Activated CD8-positive, alpha-beta memory T cell treated with anti-CD3 and anti-CD28 coated beads, Interleukin-2, amount 50 U/mL, for 4 hours (primary cell): ENCODE measurements around the gene TTC8.
"Not testable (repeated sequence)": the region's sequence is repeated elsewhere in the genome, so short reads cannot be mapped to it uniquely, and the experiment has no call there.

Source experiments
- DNase-seq: peaks from one replicate; pipeline ENCODE4 v3.0.0-alpha.2; 2020

Gene TTC8

DNA sequence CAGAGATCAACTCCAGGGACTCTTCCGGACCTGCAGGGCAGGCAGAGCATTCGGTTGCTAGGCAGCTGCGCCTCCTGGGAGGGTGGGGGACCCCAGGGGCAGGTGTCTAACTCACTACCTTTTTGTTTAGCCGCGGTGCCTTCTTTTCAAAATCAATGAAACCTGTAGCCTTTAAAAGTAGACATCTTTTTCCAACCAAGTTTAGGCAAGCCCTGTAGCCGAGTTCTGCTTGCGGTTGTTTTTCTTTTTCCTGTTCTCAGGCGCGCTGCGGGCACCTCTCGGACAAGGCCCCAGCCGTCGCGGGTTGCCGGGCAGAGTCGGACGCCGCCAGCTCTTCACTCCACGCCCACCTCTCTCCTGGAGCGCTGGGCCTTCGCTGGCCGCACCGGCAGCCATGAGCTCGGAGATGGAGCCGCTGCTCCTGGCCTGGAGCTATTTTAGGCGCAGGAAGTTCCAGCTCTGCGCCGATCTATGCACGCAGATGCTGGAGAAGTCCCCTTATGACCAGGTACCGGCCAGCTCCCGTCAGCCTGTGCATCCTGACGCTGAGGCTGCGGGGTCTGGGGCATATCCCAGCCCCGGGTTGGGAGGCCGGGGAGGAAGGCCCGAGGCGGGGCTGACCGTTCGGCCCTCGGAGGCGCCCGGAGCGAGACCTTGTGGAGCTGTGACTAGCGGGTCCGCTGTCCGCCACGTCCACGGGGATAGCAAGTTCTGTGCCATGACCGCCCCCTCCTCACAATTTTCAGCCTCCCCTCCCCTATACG lies at the start of gene TTC8:
TSS of gene TTC8 (plus strand) at position 338 of the 764 bp plus-strand sequence. CDS start at position 395, 57 bp downstream.
- peak; percentile 83 for DNase-seq

DNA sequence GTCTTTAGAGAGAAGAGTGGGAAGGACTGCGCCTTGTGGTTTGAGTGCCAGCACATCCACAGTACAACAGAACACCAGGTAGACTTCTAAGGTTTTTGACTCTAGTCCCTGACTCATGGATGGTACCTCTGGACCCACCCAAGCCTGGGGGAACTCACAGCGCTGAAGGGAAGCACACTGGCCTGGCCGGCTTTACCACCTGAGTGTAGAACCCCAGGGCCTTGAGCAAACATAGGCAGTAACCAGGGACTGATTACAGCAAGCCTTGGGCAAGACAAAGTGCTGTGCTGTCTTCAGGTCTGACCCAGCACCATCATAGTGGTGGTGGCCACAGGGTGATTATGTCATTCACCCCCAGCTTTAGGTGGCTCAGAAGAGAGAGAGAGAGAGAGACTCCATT lies 48.9 kb upstream of the TTC8 start:
- no peak for DNase-seq

DNA sequence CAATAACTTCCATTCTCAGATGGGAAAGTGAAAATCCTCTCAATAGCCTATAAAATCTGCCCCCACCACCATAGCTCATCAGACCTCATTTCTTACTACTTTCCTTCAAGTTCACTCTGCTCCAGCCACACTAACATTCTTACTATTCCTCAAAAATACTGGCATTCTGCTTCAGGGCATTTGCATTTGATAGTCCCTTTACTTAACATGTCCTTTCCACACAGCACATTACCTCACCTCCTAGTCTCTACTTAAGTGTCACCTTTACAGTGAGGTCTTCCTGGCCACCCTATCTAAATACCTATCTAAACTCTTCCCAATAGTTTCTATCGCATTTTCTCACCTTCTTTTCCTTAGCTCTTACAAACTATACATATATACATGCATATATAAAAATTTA lies 38.5 kb upstream of the TTC8 start:
- no peak for DNase-seq

DNA sequence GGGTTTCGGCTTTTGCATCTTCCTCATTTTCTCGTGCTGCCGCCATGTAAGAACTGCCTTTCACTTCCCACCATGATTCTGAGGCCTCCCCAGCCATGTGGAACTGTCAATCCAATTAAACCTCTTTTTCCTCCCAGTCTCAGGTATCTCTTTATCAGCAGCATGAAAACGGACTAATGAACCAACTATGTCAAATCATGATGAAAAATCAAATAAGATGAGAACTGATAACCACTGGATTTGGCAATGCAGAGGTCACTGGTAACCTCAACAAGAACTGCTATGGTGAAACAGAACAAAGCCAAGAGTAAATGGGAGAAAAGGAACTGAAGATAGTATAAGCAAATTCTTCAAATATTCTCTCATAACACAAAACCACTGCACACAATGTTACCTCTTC lies 37.7 kb upstream of the TTC8 start:
- DNase-seq, result no peak

DNA sequence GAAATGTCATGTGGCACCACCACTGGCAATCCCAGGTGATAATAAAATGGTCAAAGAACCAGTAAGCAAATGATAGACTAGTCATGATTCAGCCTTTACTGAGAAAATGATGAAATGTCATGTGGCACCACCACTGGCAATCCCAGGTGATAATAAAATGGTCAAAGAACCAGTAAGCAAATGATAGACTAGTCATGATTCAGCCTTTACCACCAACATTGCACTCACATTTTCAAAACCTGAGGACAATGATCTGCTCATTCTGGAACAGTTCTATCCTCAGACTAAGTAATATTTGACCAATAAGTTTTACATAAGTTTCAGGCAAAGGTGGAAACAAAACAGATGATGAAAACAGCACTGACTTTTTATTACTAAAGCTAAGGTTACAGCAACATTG lies 34.9 kb upstream of the TTC8 start:
- not testable (repeated sequence) for DNase-seq

DNA sequence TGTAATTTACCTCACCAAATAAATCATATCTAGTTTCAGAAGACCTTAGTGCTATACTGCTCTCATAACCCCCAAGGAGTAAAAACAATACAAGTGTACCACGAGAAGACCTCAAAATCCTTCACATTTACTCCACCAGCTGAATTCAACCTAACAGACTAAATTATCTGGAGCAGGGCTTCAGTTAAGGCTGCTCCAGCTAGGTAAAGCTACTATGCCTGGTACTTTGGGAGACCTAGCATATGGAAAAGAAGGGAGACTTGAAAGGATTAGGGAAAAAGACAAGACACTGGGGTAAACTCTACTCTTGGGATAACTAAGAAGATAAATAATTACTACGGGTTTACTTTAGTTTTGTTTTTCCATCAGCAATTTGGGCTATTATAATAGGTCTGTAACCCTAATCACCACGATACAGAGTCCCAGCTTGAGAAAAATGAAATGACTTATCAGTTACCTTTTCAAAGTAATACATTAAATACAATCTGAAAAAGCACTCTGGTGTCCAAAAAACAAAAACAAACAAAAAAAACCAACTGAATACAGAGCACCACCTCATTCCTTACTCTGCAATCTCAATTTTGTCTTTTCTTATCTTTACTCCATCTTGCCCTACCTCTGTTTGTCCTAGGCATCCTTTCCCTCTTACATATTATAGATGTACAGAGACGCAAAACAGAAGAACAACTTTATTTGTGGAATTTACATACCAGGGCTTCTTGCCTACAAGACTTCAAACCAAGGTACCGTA lies 33.8 kb upstream of the TTC8 start:
- DNase-seq, result no peak

DNA sequence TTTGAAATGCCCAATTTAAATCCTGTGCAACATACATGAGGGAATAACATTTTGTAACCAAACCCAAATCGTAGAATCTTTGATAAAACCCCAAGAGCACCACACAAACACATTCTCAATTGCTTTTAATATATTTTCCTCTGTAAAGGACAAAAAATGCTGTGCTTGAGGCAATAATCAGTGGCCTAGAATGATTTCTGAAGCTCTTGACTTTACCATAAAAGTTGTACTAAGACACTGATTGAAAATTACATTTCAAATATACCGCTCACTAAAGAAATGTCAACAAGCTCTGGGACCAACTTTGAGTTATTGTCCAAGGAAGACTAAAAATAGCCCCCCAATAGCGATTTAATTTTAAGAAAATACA lies 33.2 kb upstream of the TTC8 start:
- DNase-seq, result no peak

DNA sequence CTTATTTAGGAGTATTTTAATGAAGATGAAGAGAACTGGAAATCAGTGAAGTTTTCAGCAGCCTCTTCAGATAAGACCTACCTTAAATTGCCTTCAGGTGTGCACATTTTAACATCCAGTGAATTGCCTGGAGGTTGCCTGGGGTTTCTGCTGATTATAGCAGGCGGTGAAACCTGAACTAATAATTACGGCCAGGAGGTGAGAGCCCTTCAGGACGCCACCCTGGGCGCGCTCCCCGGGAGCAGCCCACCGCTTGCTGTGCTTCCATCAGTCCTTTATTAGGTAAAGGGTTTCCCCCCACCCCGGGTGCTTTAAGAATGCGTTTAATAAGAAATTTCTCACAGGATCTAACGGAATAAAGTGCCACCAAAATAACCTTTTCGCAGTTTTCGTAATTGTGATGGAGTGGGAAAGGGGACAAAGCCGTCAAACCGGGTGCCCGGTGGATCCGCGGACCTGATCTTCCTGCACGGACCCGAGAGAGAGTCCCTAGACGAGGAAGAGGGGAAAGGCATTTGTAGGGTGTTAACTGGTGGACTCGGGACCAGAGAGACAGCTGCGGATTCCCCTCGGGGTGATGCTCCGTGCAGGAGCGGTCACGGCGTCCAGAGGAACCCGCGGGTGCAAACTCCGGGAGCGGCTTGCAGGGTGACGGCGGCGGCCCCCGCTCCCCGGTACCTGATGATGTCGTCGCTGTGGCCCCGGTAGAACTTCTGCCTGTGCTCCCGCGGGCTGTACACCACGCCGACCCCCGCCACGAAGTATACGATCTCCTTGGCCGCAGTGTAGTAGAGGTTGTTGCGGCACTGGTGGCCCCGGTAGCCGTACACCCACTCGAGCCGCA lies 32.6 kb upstream of the TTC8 start:
- no peak for DNase-seq

DNA sequence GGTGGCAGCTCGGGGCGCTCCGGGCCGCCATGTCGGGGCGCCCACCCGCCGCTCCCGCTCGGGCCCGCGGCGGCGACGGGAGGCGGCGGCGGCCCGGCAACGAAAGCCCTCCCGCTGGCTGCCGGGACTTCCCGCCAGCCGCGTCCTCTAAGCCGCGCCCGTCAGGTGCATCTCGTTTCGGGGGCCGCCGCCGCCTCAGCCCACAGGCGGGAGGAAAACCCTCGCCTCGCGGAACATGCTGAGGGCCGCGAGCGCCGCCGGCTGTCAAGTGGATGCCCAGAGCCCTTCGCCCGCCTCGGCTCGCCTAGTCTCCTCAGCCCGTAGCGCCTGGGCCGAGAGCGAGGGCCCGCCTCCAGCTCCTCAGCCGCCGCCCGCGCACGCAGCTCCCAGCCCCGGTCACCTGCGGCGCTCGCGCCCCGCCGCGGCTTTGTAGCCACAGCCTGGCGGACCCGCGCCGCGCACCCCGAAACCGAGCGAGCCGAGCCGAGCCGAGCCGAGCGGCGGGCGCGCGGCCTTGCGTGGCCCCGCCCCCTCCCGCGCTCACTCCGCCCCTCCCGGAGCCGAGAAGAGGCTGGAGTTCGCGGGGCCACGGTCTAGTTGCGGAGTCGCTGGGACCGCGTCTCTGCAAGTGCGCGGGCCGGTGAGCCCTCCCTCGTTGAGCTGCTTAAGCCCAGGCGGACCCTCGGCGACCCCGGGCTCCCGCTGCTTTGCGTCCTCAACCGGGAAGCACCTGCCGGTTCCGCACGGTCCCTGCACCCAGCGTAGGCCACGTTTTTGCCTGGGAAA lies 31.8 kb upstream of the TTC8 start, which contains the start of gene EML5:
TSS of gene EML5 (minus strand) at position 481 of the 786 bp plus-strand sequence. CDS start at position 31, 450 bp downstream.
- DNase-seq, result peak; percentile 82

DNA sequence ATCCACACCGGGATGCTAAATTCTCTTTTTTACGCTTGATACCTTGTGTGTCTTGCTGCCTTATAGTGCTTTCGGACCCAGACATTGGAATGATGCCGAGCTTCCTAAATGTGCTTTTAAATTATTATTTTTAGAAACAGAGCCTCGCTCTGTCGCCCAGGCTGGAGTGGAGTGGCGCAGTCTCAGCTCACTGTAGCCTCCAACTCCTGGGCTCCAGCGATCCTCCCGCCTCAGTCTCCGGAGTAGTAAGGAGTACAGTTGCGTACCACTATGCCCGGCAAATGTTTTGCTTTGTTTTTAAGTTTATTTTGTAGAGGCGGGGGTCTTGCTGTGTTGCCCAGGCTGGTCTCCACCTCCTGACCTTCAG lies 31.2 kb upstream of the TTC8 start:
- DNase-seq, result no peak

DNA sequence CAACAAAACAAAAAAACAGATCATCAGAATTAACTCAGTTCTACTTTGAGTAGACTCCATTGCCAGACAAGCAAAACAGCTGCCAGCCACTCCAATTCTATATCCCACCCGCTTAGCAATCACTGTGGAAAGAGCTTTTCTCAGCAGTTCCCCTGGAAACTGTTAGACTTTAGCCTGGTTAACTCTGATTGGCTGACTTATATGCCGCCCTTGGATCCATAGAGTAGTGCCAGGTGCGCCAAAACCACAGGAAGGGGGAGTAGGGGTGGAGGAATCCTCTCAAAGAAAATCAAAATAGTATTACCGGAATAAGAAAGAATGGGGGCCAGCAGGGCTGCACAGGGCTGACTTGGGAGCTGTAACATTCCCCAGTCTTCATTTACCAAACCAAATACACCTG lies 26.3 kb upstream of the TTC8 start:
- DNase-seq, result no peak

DNA sequence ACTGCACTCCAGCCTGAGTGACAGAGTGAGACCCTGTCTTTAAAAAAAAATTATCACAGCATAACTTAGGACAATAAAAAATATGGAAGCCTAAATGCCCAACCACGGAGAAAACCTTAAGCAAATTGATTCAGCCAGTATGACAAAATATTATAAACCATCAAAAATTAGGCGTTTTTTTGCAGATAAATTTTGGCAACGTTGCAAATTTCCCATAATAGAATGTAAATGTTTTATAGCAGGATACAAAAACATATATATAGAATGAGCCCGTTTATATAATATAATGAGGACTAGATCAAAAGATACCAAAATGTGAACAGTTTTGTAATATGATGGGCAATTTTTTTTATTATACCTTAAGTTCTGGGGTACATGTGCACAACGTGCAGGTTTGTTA lies 24.9 kb upstream of the TTC8 start:
- no peak for DNase-seq

DNA sequence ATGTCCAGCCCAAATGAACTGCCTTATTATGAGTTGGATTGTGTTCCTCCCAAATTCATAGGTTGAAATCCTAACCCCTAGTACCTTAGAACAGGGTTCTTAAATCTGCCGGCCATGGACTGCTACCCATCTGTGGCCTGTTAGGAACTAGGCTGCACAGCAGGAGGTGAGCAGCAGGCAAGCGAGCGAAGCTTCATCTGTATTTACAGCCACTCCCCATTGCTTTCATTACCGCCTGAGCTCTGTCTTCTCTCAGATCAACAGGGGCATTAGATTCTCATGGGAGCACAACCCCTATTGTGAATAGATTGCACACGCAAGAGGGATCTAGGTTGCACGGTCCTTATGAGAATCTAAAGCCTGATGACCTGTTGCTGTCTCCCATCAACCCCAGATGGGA lies 21.9 kb upstream of the TTC8 start:
- DNase-seq, result no peak

DNA sequence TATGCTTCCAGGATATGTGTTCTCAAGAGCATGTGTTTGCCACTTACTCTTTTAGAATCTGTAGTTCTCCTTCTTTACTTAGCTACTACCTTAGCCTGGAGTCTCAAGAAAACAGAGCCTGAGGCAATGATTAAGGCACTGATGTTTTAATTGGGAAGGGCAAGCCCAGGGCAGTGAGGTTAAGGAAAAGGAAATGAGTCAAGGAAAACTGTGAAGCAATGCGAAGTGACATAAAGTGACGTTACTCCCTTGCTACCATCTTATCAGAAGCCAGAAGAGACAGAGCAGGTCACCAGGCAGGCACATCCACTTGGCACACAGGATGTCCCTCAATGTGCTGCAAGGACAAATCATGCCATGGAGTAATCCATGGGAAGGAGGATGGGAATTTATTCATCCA lies 20.4 kb upstream of the TTC8 start:
- DNase-seq, result no peak

DNA sequence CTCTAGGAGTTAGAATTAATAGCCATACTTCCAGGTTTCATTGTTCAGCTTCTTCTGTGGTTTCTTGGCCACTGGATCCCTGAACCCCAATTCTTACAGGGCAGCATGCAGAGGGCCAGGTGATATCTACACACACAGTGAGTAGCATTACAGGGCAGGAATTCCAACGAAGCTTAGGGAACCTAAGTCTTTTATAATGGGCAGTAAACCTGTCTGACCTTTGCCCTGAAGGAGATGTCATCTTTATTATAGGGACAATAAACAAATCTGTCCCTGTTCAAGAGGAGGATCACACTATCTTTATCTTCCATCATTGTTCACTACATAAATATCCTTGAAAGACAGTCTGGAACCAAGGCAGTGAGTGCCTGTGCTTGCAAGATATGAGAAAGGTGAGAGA lies 20.0 kb upstream of the TTC8 start:
- no peak for DNase-seq

DNA sequence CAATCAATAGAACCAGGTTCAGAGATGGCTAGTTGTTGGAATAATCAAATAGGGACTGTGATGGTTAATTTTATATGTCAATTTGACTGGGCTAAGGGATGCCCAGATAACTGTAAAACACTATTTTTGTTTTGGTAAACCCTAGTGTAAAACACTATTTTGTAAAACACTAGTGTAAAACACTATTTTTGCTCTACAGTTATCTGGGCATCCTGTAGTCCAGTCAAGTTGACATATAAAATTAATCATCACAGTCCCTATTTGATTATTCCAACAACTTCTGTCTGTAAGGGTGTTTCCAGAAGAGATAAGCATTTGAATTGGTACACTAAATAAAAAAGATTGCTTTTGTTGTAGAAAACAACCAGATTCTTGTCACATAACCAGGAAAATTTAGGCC lies 16.1 kb upstream of the TTC8 start:
- DNase-seq, result no peak

DNA sequence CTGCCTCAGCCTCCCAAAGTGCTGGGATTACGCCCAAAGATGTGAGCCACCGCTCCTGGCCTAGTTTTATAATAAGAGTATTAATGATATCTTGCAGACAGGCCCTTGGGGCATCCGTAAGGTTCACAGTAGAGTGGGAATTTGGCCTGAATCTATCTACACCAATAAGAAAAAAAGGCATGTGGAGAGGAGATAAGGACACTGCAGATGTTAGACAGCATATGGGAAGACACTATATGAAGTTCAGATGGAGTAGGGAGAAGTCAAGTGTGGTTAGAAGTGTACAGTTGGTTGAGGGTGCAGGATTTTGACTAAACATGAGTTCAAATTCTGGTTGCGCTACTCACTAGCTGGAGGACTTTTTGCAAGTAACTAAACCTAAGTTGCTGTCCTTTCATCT lies 8.5 kb upstream of the TTC8 start:
- no peak for DNase-seq

DNA sequence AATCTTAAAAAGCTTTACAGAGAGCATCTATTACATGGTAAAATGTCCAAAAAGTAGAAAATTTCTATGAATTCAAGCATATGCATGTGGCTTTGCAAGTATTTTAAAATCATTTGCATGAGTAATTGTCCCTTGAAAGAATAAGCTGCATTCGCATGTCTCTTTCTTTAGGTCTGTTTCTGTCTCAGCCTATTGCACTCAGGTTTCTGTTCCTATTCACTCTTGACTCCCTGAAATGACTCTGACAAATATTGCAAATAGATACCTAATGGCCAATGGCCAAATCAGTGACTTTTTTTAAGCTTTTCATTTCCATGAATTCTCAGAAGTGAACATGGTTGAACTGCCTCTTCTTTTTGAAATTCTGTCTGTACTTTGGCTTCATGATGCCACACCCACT lies 6.4 kb upstream of the TTC8 start:
- no peak for DNase-seq

DNA sequence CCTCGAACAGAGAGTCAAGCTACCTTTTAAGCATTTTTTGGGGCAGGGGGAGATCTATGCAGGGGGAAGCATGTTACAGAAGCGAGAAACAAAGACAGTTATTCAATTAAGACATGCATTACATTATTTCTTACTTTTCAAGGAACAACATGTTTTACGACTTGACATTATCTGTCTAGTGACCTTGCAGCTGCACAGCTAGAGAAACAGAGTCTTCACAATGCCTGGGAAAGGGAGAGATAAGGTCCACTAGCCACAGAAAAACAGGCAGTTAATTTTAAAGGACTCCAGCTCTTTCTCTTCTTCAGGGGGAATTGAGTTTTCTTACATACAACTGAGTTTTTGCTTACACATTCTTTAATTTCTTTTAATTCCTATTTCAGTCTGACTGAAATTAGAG lies 4.8 kb upstream of the TTC8 start:
- not testable (repeated sequence) for DNase-seq

DNA sequence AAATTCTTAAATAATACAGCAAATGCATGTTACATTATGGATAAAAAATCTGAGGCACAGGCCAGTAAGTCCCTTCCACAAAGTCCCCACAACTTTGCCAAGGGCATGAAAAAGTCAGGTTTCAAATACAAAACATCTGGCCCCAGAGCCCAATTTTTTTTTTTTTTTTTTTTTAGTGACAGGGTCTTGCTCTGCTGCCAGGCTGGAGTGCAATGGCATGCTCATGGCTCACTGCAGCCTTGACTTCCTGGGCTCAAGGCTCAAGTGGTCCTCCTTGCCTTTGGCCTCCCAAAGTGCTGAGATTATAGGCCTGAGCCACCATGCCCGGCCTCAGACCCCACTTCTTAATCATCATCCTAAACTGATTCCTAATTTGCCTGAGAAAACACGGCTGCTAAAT lies 3.1 kb upstream of the TTC8 start:
- no peak for DNase-seq

DNA sequence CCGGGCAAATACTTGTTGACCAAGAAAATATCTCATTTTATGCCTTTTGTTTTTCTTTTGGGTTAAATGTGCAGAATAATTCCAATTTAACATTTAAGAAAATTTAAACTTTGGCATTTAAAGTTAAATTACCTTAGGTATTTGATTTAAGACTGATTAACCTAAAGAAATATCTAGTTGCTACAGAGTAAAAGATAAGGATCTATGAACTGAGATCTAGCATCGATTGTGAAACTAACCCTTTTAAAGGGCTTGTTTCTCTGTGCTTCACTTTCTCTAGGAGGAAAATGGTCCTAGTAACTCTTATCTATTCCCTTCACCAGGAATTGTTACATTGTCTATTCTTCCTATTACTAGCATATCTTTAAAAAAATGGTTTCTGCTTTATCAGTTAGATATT lies 2.6 kb upstream of the TTC8 start:
- no peak for DNase-seq

DNA sequence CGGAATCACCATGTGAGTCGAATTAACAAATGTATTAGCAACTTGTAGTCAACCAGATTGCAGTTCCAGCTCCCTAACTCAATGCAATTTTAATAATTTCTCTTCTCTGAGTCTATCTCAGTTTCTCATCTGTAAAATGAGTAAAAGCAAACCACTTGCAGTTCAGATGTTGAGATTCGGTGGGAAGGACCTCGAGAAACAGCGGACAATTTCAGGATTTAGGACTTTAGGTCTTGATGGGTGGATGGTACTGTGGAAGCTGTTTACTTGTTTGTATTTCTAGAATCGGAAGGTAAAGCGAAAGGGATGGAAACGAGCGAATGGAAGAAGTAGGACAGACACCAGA lies 510 bp upstream of the TTC8 start:
- DNase-seq, result no peak

DNA sequence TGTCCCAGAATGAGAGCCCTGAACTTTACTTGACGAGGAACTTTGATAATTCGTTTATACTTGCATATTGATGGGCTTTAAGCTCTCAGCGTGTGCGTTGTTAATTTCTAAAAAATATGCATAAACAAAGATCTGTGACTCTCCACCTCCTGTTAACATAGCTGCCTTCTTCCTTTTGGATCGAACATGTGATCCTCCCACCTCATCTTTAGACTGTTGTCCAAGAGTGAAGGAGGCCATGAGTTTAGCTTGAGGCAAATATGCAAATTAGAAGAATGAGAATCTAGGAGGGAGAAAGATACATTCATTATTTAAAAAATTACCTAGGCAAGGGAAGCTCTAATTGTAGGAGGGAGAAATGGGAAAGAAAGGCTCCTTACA lies 617 bp downstream of the TTC8 start:
- no peak for DNase-seq
